Esophagus squamous epithelium (tissue), 4 donors: Measurements from ENCODE around the gene VPS37B.

ENCODE experiments used
- CTCF ChIP-seq, 6 experiments: fragments of 450-650 bp in 4 of 6; fragments of 200-600 bp in 2 of 6; sonication (generic) in 2 of 6; IDR thresholded peaks; one replicate each; pipeline ENCODE4 v1.5.1; 2016 to 2019; ENCODE audit warnings: antibody characterized with exemption in 6 of 6, mild to moderate bottlenecking in 4 of 6, moderate library complexity in 4 of 6
- POLR2A ChIP-seq, 4 donors: fragments of 450-650 bp; IDR thresholded peaks; one replicate each; pipeline ENCODE4 v1.6.1; 2017; ENCODE audit warnings: antibody characterized with exemption in 4 of 4, mild to moderate bottlenecking in 4 of 4, moderate library complexity in 3 of 4

DNA sequence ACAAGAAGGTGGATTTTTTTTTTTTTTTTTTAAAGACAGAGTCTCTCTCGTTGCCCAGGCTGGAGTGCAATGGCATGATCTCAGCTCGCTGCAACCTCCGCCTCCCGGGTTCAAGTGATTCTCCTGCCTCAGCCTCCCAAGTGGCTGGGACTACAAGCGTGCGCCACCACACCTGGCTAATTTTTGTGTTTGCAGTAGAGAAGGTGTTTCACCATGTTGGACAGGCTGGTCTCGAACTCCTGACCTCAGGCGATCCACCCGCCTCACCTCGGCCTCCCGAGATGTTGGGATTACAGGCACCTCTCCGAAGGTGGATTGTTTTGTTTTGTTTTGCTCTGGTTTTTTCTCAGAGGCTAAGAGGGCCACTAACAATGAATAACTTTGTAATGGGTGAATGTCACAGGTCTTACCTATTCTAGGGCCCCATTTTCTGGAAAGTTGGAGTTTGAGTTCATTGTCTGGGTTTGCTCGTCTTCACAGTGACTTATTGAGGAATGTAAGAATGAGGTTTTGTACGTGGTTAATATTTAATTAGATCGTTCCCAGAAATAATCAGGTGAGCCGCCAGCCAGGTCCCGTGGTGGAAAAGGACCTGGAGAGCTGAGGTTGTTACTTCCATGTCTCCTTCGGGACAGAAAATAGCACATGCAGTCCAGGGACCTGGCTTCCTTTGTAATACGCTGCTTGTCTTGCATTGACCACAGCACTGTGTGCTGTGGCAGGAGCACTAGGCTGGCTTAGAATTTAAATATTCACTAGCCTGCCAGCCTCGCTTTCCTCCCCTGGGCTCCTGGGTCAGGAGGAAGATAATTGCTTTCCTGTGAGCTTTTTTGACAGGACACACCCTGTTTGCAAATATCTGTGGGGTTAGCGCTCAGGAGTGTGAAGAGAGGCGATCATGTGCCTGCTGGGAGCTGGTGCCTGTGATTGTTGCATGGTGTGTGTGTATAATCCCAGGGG, 58.3 kb downstream of the VPS37B start:
- no peak for TF ChIP-seq CTCF (IDR thresholded peaks at IDR 0.05)
- TF ChIP-seq POLR2A (IDR thresholded peaks at IDR 0.05), result no peak
